Suprapubic skin (tissue), 4 donors: ENCODE results near the gene LRMDA. TPM values are rescaled to one million over a fixed set of nuclear protein-coding genes. Genes with fewer than 3 reads are reported as not detected.

Experiments
- DNase-seq, 2 donors: peaks; one replicate each; pipeline ENCODE4 v3.0.0-alpha.2; 2019; ENCODE audit warnings: low spot score in 2 of 2
- H3K27ac ChIP-seq: fragments of 200-600 bp; sonication (generic); one replicate; pipeline ENCODE4 v1.5.1; 2019
- H3K27me3 ChIP-seq: fragments of 200-600 bp; sonication (generic); one replicate; pipeline ENCODE4 v1.5.1; 2019
- H3K36me3 ChIP-seq: fragments of 200-600 bp; sonication (generic); one replicate; pipeline ENCODE4 v1.5.1; 2019
- H3K4me1 ChIP-seq: fragments of 200-600 bp; sonication (generic); one replicate; pipeline ENCODE4 v1.5.1; 2019
- H3K4me3 ChIP-seq: fragments of 200-600 bp; sonication (generic); one replicate; pipeline ENCODE4 v1.5.1; 2019; ENCODE audit warnings: mild to moderate bottlenecking
- H3K9me3 ChIP-seq: fragments of 200-600 bp; sonication (generic); one replicate; pipeline ENCODE4 v1.5.1; 2019
- CTCF ChIP-seq, 2 donors: fragments of 200-600 bp in 1 of 2; fragments of 450-650 bp in 1 of 2; sonication (generic) in 1 of 2; IDR thresholded peaks; one replicate each; pipeline ENCODE4 v1.5.1; 2016 to 2019; ENCODE audit warnings: antibody characterized with exemption in 2 of 2, mild to moderate bottlenecking in 1 of 2, moderate library complexity in 1 of 2
- EP300 ChIP-seq: sonication (generic); formaldehyde crosslinking; IDR thresholded peaks from one replicate; pipeline ENCODE4 v1.6.1; 2017; ENCODE audit warnings: antibody characterized with exemption
- POLR2A ChIP-seq, 2 donors: fragments of 450-650 bp; IDR thresholded peaks; one replicate each; pipeline ENCODE4 v1.6.1; 2017; ENCODE audit warnings: antibody characterized with exemption in 2 of 2, mild to moderate bottlenecking in 2 of 2, moderate library complexity in 2 of 2
- POLR2AphosphoS5 ChIP-seq, 3 donors: sonication (generic); formaldehyde crosslinking; IDR thresholded peaks; one replicate each; pipeline ENCODE4 v1.6.1; 2017; ENCODE audit warnings: antibody characterized with exemption in 3 of 3
- WGBS: methylation state at CpG from one replicate; pipeline ENCODE4 v1.1.5; 2018; 5-methylcytosine and 5-hydroxymethylcytosine counted together
- total RNA-seq, 4 donors: library from RNA; depleted of rRNA; stranded (reverse); fragments of >200 nt; gene quantifications; one replicate each; pipeline ENCODE4 v1.1.0, GENCODE V29; 2016

LRMDA gene
- total RNA-seq, 4 donors from 2014 or later = 0.10 to 2.9 (median 1.9) TPM; not detected in 1

DNA sequence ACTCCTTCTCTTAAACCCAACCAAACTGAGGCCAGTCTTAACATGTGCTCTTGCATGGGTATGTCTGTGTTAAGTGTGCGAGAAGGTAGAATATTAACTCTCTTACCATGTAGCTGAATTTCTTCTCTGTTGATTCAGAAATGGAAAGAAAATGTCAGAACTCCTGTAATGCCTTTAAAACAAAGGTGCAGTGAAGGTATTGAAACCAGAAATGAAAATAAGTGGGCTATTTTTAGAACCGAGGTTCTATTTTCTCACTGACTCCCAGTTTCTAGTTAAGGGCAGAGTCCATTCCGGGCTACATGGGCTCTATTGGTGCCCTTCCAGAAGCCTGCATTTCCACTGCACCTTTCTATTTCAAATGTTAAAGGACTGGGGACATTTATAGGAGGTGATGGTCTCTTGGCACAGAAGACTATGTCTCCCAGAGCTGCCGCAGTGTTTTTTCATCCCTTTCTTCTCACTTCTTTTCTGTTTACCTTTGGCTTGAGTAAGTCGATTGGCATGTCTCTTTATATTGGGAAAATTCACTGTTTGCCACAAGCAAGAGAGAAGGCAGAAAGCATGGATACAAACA, 174.9 kb downstream of the LRMDA start:
- TF ChIP-seq CTCF (IDR thresholded peaks at IDR 0.05) (no peak), EP300 (no peak), POLR2AphosphoS5 (IDR thresholded peaks at IDR 0.05) (no peak), POLR2A (IDR thresholded peaks at IDR 0.05) (no peak)
- Histone ChIP-seq H3K4me3 (no peak overlapping the region), H3K27me3 (no peaks in the 10 kb centered on the region), H3K4me1 (no peaks in the 10 kb centered on the region), H3K36me3 (no peaks in the 10 kb centered on the region), H3K9me3 (no peaks in the 10 kb centered on the region), H3K27ac (no peak overlapping the region)
- WGBS = 85% methylated on average over 5 of the region's 5 CpGs
- no peak for DNase-seq

- TF ChIP-seq EP300 (no peak), POLR2A (IDR thresholded peaks at IDR 0.05) (no peak), CTCF (IDR thresholded peaks at IDR 0.05) (no peak)
- Histone ChIP-seq H3K4me1 (peaks cover 4% of the 10 kb centered on the region), H3K4me3 (no peak overlapping the region), H3K9me3 (no peaks in the 10 kb centered on the region), H3K27ac (no peak overlapping the region), H3K27me3 (no peaks in the 10 kb centered on the region), H3K36me3 (no peaks in the 10 kb centered on the region)
- no peak for DNase-seq
Observed at GRCh38 chr10:75607576-75607975, 176.2 kb downstream of the LRMDA start.

DNA sequence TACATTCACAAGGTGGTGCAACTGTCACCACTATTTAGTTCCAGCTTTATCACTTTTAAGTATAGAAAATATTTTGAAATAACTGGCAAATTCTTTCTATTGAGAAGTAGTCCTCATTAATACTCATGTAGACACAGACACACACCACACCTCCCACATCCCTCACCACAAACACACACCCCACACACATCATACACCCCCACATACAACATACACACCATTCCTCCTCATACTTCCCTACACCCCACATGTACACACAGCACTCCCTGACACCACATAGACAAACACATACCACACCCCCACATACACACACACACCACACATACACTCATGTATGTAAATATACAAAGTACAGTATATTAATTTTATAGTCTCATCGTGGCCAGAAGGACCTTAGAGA, 178.8 kb downstream of the LRMDA start:
- 42% methylated on average over 1 of the region's 1 CpG for WGBS
- H3K9me3 ChIP-seq = no peaks in the 10 kb centered on the region
- no peak for DNase-seq
- H3K36me3 ChIP-seq = no peaks in the 10 kb centered on the region
- TF ChIP-seq POLR2A (IDR thresholded peaks at IDR 0.05) (no peak), POLR2AphosphoS5 (IDR thresholded peaks at IDR 0.05) (no peak), CTCF (IDR thresholded peaks at IDR 0.05) (no peak), EP300 (no peak)
- H3K4me1 ChIP-seq = peaks cover 12% of the 10 kb centered on the region
- H3K27ac ChIP-seq = no peak overlapping the region
- no peak overlapping the region for H3K4me3 ChIP-seq
- no peaks in the 10 kb centered on the region for H3K27me3 ChIP-seq

DNA sequence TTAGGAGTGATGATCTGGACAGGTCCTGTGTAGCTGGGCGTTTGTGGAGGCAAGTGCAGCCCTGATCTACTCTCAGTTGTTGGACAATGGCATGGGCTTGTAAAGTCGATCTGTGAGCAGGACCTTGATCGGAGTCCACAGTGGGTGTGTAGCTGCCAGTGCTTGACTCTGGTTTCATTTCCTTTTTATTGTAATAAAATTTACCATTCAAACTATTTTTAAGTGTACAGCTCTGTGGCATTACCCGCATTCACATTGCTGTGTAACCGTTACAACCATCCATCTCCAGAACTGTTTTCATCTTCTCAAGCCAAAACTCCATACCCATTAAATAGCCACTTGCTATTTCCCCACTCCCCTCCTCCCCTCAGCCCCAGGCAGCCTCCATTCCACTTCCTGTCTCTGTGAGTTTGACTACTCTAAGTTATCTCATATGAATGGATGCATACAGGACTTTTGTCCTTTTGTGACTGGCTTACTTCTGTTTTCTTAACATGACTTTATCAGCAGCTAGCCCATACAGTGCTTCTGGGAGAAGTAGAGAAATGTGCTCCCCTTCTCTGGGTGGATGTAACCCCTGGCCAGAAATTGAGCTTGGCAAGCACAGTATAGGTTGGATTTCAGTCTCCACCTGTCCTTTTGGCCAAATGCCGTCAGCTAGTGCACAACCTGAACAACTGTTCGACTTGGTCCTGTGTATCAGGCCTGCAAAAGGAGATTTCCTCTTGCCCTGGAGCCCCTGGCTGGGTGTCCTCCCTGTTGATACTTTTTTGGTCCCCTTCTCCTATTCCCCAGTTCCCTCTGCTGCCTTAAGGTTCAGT, 180.0 kb downstream of the LRMDA start:
- H3K36me3 ChIP-seq = no peaks in the 10 kb centered on the region
- H3K27me3 ChIP-seq = no peaks in the 10 kb centered on the region
- no peak for DNase-seq
- no peak overlapping the region for H3K4me3 ChIP-seq
- H3K9me3 ChIP-seq = no peaks in the 10 kb centered on the region
- H3K27ac ChIP-seq = no peak overlapping the region
- TF ChIP-seq POLR2A (IDR thresholded peaks at IDR 0.05) (no peak), CTCF (IDR thresholded peaks at IDR 0.05) (no peak), EP300 (no peak), POLR2AphosphoS5 (IDR thresholded peaks at IDR 0.05) (no peak)
- H3K4me1 ChIP-seq = peaks cover 12% of the 10 kb centered on the region
- WGBS = 85% methylated on average over 7 of the region's 7 CpGs

GRCh38 chr10:75611993-75612372, 180.6 kb downstream of the LRMDA start:
- Histone ChIP-seq H3K36me3 (no peaks in the 10 kb centered on the region), H3K9me3 (no peaks in the 10 kb centered on the region), H3K27ac (no peak overlapping the region), H3K4me3 (no peak overlapping the region), H3K27me3 (no peaks in the 10 kb centered on the region), H3K4me1 (peaks cover 12% of the 10 kb centered on the region)
- TF ChIP-seq EP300 (no peak), POLR2AphosphoS5 (IDR thresholded peaks at IDR 0.05) (no peak), CTCF (IDR thresholded peaks at IDR 0.05) (no peak), POLR2A (IDR thresholded peaks at IDR 0.05) (no peak)
- 89% methylated on average over 3 of the region's 3 CpGs for WGBS
- no peak for DNase-seq
